ENCODE measurements around the gene SLC34A3. TPM values are rescaled to one million over a fixed set of nuclear protein-coding genes. Genes with fewer than 3 reads are reported as not detected.
A peak's percentile ranks its signal among the peaks of the same experiment; 100 is the strongest.

Gene SLC34A3
- total and polyA plus RNA-seq, 2 donors (not counting 1 experiment from before 2014, with no cell fraction given) = not detected

- no peak overlapping the region for H3K9ac ChIP-seq (ENCODE audit: low read length)
- 92% methylated on average over 34 of the region's 36 CpGs for WGBS (ENCODE audit: insufficient coverage)
- CTCF ChIA-PET = no interaction called here
- no peak overlapping the region for H3K27ac Mint-ChIP-seq
- ATAC-seq (ENCODE audit: low read depth) (no peak), DNase-seq (no peak)
- no peak overlapping the region for H3K27ac ChIP-seq (ENCODE audit: low read length in 2 of 2)
- peaks cover 4% of the 10 kb centered on the region for H3K4me1 Mint-ChIP-seq
- H3K9me3 ChIP-seq (ENCODE audit: control extremely low read depth in 1 of 3, control insufficient read depth in 2 of 3, insufficient read depth in 1 of 3, low read length in 2 of 3) = no peaks in the 10 kb centered on the region
- no peak for TF ChIP-seq EZH2 (IDR thresholded peaks at IDR 0.05; ENCODE audit: borderline replicate concordance, insufficient read depth, low read depth, low read length, poor library complexity, severe bottlenecking)
- TF ChIP-seq, protein P1, sequence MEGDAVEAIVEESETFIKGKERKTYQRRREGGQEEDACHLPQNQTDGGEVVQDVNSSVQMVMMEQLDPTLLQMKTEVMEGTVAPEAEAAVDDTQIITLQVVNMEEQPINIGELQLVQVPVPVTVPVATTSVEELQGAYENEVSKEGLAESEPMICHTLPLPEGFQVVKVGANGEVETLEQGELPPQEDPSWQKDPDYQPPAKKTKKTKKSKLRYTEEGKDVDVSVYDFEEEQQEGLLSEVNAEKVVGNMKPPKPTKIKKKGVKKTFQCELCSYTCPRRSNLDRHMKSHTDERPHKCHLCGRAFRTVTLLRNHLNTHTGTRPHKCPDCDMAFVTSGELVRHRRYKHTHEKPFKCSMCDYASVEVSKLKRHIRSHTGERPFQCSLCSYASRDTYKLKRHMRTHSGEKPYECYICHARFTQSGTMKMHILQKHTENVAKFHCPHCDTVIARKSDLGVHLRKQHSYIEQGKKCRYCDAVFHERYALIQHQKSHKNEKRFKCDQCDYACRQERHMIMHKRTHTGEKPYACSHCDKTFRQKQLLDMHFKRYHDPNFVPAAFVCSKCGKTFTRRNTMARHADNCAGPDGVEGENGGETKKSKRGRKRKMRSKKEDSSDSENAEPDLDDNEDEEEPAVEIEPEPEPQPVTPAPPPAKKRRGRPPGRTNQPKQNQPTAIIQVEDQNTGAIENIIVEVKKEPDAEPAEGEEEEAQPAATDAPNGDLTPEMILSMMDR (IDR thresholded peaks at IDR 0.05) = no peak
- H3K79me2 ChIP-seq (ENCODE audit: control insufficient read depth, insufficient read depth, low read length) = peaks cover 3% of the 10 kb centered on the region
- intact Hi-C loops (cut with micrococcal nuclease) = no loop called here
- H4K20me1 ChIP-seq (ENCODE audit: control insufficient read depth, insufficient read depth, low read length, poor library complexity, severe bottlenecking) = no peaks in the 10 kb centered on the region
- H3K36me3 ChIP-seq (replicated peaks in 1 of 2; ENCODE audit: control extremely low read depth in 1 of 2, control insufficient read depth in 1 of 2, extremely low read depth in 1 of 2, insufficient read depth in 2 of 2, low read length in 1 of 2) = no peaks in the 10 kb centered on the region
- H3K9me3 Mint-ChIP-seq (ENCODE audit: insufficient read depth) = no peaks in the 10 kb centered on the region
- no peaks in the 10 kb centered on the region for H3K27me3 Mint-ChIP-seq
- H3K4me3 ChIP-seq (ENCODE audit: control extremely low read depth in 1 of 5, extremely low read depth in 1 of 5, insufficient read depth in 1 of 5, low read depth in 2 of 5, low read length in 4 of 5) = no peak overlapping the region
- H3K27me3 ChIP-seq (replicated peaks in 1 of 4; ENCODE audit: control extremely low read depth in 1 of 4, control insufficient read depth in 3 of 4, insufficient read depth in 4 of 4, low read length in 3 of 4) = no peaks in the 10 kb centered on the region
- POLR2A ChIA-PET = no interaction called here
- no peak overlapping the region for H3K4me3 Mint-ChIP-seq
- H3K4me2 ChIP-seq (replicated peaks; ENCODE audit: low read depth, low read length, poor library complexity, severe bottlenecking) = peak overlapping the region; percentile 19
- no peak overlapping the region for H2AFZ ChIP-seq (ENCODE audit: insufficient read depth, low read depth, low read length, poor library complexity, severe bottlenecking)
- H3K4me1 ChIP-seq (ENCODE audit: control insufficient read depth in 2 of 2, insufficient read depth in 2 of 2, low read length in 2 of 2) = peaks cover under 1 to 7% of the 10 kb centered on the region in 2 donors
Measured at GRCh38 chr9:137217276-137218211, 13.2 kb upstream of the SLC34A3 start.

- no peaks in the 10 kb centered on the region for H3K9me3 Mint-ChIP-seq (ENCODE audit: insufficient read depth)
- H3K4me2 ChIP-seq (replicated peaks; ENCODE audit: low read depth, low read length, poor library complexity, severe bottlenecking) = no peak overlapping the region
- H3K27ac ChIP-seq (ENCODE audit: low read length in 2 of 2) = no peak overlapping the region
- H3K79me2 ChIP-seq (ENCODE audit: control insufficient read depth, insufficient read depth, low read length) = peaks cover 3% of the 10 kb centered on the region
- H3K27me3 Mint-ChIP-seq = no peaks in the 10 kb centered on the region
- ATAC-seq (ENCODE audit: low read depth) = no peak
- no peak overlapping the region for H3K4me3 ChIP-seq (ENCODE audit: control extremely low read depth in 1 of 5, extremely low read depth in 1 of 5, insufficient read depth in 1 of 5, low read depth in 2 of 5, low read length in 4 of 5)
- DNase-seq = no peak
- H3K9me3 ChIP-seq (ENCODE audit: control extremely low read depth in 1 of 3, control insufficient read depth in 2 of 3, insufficient read depth in 1 of 3, low read length in 2 of 3) = no peaks in the 10 kb centered on the region
- no peak for TF ChIP-seq EZH2 (IDR thresholded peaks at IDR 0.05; ENCODE audit: borderline replicate concordance, insufficient read depth, low read depth, low read length, poor library complexity, severe bottlenecking)
- TF ChIP-seq, protein P1 (IDR thresholded peaks at IDR 0.05) = no peak
- ChIA-PET CTCF (interaction anchor here (0.7 kb wide), 1 partner anchor 14 kb away, joined by 7 read pairs; no protein-coding TSS in a partner anchor), POLR2A (no interaction called here)
- H3K36me3 ChIP-seq (replicated peaks in 1 of 2; ENCODE audit: control extremely low read depth in 1 of 2, control insufficient read depth in 1 of 2, extremely low read depth in 1 of 2, insufficient read depth in 2 of 2, low read length in 1 of 2) = no peaks in the 10 kb centered on the region
- no peak overlapping the region for H3K4me3 Mint-ChIP-seq
- H3K9ac ChIP-seq (ENCODE audit: low read length) = no peak overlapping the region
- H2AFZ ChIP-seq (ENCODE audit: insufficient read depth, low read depth, low read length, poor library complexity, severe bottlenecking) = no peak overlapping the region
- H4K20me1 ChIP-seq (ENCODE audit: control insufficient read depth, insufficient read depth, low read length, poor library complexity, severe bottlenecking) = no peaks in the 10 kb centered on the region
- H3K4me1 Mint-ChIP-seq = peaks cover 10% of the 10 kb centered on the region
- H3K4me1 ChIP-seq (ENCODE audit: control insufficient read depth in 2 of 2, insufficient read depth in 2 of 2, low read length in 2 of 2) = peaks cover 6 to 13% of the 10 kb centered on the region in 2 donors
- WGBS (ENCODE audit: insufficient coverage) = 96% methylated on average over 30 of the region's 30 CpGs
- no peak overlapping the region for H3K27ac Mint-ChIP-seq
- H3K27me3 ChIP-seq (replicated peaks in 1 of 4; ENCODE audit: control extremely low read depth in 1 of 4, control insufficient read depth in 3 of 4, insufficient read depth in 4 of 4, low read length in 3 of 4) = no peaks in the 10 kb centered on the region
- intact Hi-C loops (cut with micrococcal nuclease) = no loop called here
Measured at GRCh38 chr9:137218212-137218753, 12.4 kb upstream of the SLC34A3 start.

All from B cell (primary cell).